Panc1 (cell line): ENCODE results near the gene RBM6. TPM values are rescaled to one million over a fixed set of nuclear protein-coding genes. Genes with fewer than 3 reads are reported as not detected.

Experiments
- ATAC-seq: fragments of 200-7000 bp; cut with Tn5 transposase; 2 replicates; pipeline ENCODE4 v1.9.1; 2020; ENCODE audit warnings: mild to moderate bottlenecking, moderate library complexity
- BruUV-seq: library from RNA; stranded (reverse); fragments of 400-500 nt; replicated peaks from 2 replicates; lab custom pipeline; 2021; lab: Mats Ljungman, UMichigan
- CTCF ChIA-PET: fragments of 300-600 bp; sonication (Branson Sonifier 250); formaldehyde crosslinking; loops from one replicate; lab custom pipeline; 2022; ENCODE audit warnings: antibody characterized with exemption; lab: Charles Lee
- POLR2A ChIA-PET: fragments of 300-600 bp; sonication (Branson Sonifier 250); formaldehyde crosslinking; loops from one replicate; lab custom pipeline; 2022; ENCODE audit warnings: antibody characterized with exemption; lab: Charles Lee
- DNase-seq: peaks from one replicate; pipeline ENCODE4 v3.0.0-alpha.2; 2010; ENCODE audit warnings: low read depth, low spot score
- H3K27ac ChIP-seq: 2 replicates; pipeline ENCODE4 v1.5.1; 2011; ENCODE audit warnings: mild to moderate bottlenecking, low read length, inconsistent platforms
- H3K27me3 ChIP-seq: fragments of 200-500 bp; sonication (Bioruptor generic); 2 replicates; pipeline ENCODE4 v1.6.0; 2014; ENCODE audit warnings: low read length, inconsistent platforms; ENCODE audit not compliant: control insufficient read depth, insufficient read depth
- H3K36me3 ChIP-seq: fragments of 200-500 bp; sonication (Bioruptor generic); 2 replicates; pipeline ENCODE4 v1.5.1; 2014; ENCODE audit warnings: inconsistent platforms, mild to moderate bottlenecking, low read length, moderate library complexity; ENCODE audit not compliant: control insufficient read depth, insufficient read depth
- H3K4me1 ChIP-seq: 2 replicates; pipeline ENCODE4 v1.5.1; 2011; ENCODE audit warnings: inconsistent platforms, mild to moderate bottlenecking, low read length, moderate library complexity; ENCODE audit not compliant: control insufficient read depth, insufficient read depth
- H3K4me3 ChIP-seq, 2 experiments: 2 replicates each; pipeline ENCODE4 v1.5.1; 2011 to 2012; ENCODE audit warnings: low read depth in 2 of 2, low read length in 2 of 2, mild to moderate bottlenecking in 2 of 2, inconsistent platforms in 1 of 2, moderate library complexity in 1 of 2
- H3K9me3 ChIP-seq: fragments of 200-500 bp; sonication (Bioruptor generic); 2 replicates; pipeline ENCODE4 v1.5.1; 2014; ENCODE audit warnings: low read depth, mild to moderate bottlenecking, inconsistent platforms, low read length, moderate library complexity; ENCODE audit not compliant: control insufficient read depth, insufficient read depth
- CTCF ChIP-seq: fragments of 450-650 bp; IDR thresholded peaks from 2 replicates; pipeline ENCODE4 v1.5.1; 2017; ENCODE audit warnings: mild to moderate bottlenecking
- POLR2AphosphoS5 ChIP-seq: IDR thresholded peaks from 2 replicates; pipeline ENCODE4 v1.6.1; 2012; ENCODE audit warnings: mild to moderate bottlenecking, low read depth, low read length, moderate library complexity
- REST ChIP-seq, 2 experiments: IDR thresholded peaks; 2 replicates each; pipeline ENCODE4 v1.6.1; 2011 to 2012; ENCODE audit warnings: low read depth in 2 of 2, control low read depth in 1 of 2, low read length in 1 of 2, mild to moderate bottlenecking in 1 of 2, moderate library complexity in 1 of 2; ENCODE audit not compliant: insufficient read depth in 1 of 2
- SIN3A ChIP-seq: IDR thresholded peaks from 2 replicates; pipeline ENCODE4 v1.6.1; 2012; ENCODE audit warnings: low read depth, mild to moderate bottlenecking, low read length, moderate library complexity, borderline replicate concordance; ENCODE audit not compliant: insufficient read depth
- TCF7L2 ChIP-seq: IDR thresholded peaks from 2 replicates; pipeline ENCODE4 v1.6.1; 2011; ENCODE audit warnings: mild to moderate bottlenecking, low read depth, low read length, inconsistent platforms
- in situ Hi-C: cut with HindIII; loops from 2 replicates; pipeline ENCODE4 v1.10.0; 2016; ENCODE audit warnings: low sequenced_read_pairs, low pct_unique_long_range_greater_than_20kb
- intact Hi-C: fragments of 100-400 bp; cut with micrococcal nuclease; formaldehyde crosslinking; loops from one replicate; pipeline ENCODE4 v1.10.0; 2022; ENCODE audit not compliant: unreplicated experiment
- total RNA-seq: library from RNA; stranded (reverse); gene quantifications from one replicate; pipeline ENCODE4 v1.2.1, GENCODE V29; 2021; ENCODE audit not compliant: unreplicated experiment

The RBM6 gene
- total RNA-seq, 1 experiment from 2014 or later, result 43.6 TPM

DNA sequence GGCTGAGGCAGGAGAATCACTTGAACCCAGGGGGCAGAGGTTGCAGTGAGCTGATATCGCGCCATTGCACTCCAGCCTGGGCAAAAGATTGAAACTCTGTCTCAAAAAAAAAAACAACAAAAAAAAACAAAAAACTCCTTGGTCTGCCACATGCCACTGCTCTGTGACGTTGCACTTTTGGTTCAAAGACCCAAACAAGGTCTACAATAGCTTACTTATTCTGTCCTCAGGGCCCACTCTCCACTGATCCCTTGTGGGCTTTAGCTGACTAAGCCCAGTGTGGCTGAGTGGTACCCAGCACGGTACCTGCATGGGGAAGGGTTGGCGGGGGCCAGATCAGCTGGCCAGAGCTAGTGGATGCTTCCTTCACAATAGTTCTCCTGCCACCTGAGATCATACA, 12.2 kb upstream of the RBM6 start:
- ATAC-seq (no peak), DNase-seq (no peak)
- H3K4me3 ChIP-seq, result no peak overlapping the region
- no peaks in the 10 kb centered on the region for H3K9me3 ChIP-seq
- H3K4me1 ChIP-seq, result 0 out of 2 replicates have a peak, but pooled peaks cover 11% of the 10 kb centered on the region
- H3K27me3 ChIP-seq, result no peaks in the 10 kb centered on the region
- H3K36me3 ChIP-seq, result no peaks in the 10 kb centered on the region
- ChIA-PET POLR2A (interaction anchor here (0.6 kb wide), 1 partner anchor 514 kb away, joined by 4 read pairs; no protein-coding TSS in a partner anchor), CTCF (no interaction called here)
- intact Hi-C loops (no loop called here), in situ Hi-C loops (no loop called here)
- no peak overlapping the region for H3K27ac ChIP-seq
- BruUV-seq, result no TSS peak
- no peak for TF ChIP-seq REST (IDR thresholded peaks at IDR 0.05; ENCODE audit: insufficient read depth in 1 of 2, low read depth in 2 of 2, low read length in 1 of 2)
- TF ChIP-seq SIN3A, result no peak
- TF ChIP-seq POLR2AphosphoS5, result no peak
- no peak for TF ChIP-seq CTCF
- TF ChIP-seq TCF7L2, result no peak

DNA sequence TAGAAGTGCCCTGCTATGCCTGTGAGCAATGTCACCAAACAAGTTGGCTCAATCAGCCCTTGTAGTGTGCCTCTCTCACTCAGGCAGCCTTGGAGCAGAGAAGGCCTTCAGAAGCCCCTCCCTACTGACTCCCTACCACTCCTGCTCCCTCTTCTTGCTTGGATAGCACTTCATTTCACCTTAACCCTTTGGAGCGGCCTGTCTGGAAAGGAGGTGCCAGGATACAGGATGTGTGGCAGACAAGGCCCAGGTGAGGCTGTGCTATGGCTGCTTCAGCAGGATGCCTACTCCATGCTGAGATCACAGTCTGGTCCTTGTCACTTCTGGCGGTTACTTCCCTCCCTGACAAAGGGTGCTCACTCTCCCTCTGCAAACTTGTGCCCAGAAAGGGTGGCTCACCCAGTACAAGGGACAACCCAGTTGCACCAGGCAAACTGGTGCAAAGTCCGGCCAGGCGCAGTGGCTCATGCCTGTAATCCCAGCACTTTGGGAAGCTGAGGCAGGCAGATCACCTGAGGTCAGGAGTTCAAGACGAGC, 11.4 kb upstream of the RBM6 start:
- no peak for TF ChIP-seq POLR2AphosphoS5
- TF ChIP-seq REST (IDR thresholded peaks at IDR 0.05; ENCODE audit: insufficient read depth in 1 of 2, low read depth in 2 of 2, low read length in 1 of 2), result no peak
- no peak for TF ChIP-seq SIN3A
- no peak for TF ChIP-seq CTCF
- no peak for TF ChIP-seq TCF7L2
- CTCF ChIA-PET, result interaction anchor here (0.8 kb wide), 1 partner anchor 40 kb away, joined by 9 read pairs; no protein-coding TSS in a partner anchor
- DNase-seq (no peak), ATAC-seq (no peak)
- H3K4me1 ChIP-seq, result 0 out of 2 replicates have a peak, but pooled peaks cover 11% of the 10 kb centered on the region
- peak overlapping the region; percentile 66 to 75 for H3K4me3 ChIP-seq
- no TSS peak for BruUV-seq
- H3K36me3 ChIP-seq, result no peaks in the 10 kb centered on the region
- H3K27ac ChIP-seq, result no peak overlapping the region
- no peaks in the 10 kb centered on the region for H3K27me3 ChIP-seq
- in situ Hi-C loops, result no loop called here
- intact Hi-C loops, result no loop called here
- POLR2A ChIA-PET, result no interaction called here
- H3K9me3 ChIP-seq, result no peaks in the 10 kb centered on the region
